Measurements from ENCODE around the gene KRTAP5-10.
"Not testable (repeated sequence)": the region's sequence is repeated elsewhere in the genome, so short reads cannot be mapped to it uniquely, and the experiment has no call there.

KRTAP5-10 gene

GRCh38 chr11:71572811-71573210 is 7.4 kb downstream of the KRTAP5-10 start:
- DNase-seq (ENCODE audit: low read depth in 2 of 2) = no peak

GRCh38 chr11:71574418-71574817 is 9.1 kb downstream of the KRTAP5-10 start:
- DNase-seq (ENCODE audit: low read depth in 2 of 2) = no peak

GRCh38 chr11:71575723-71576424 is 10.5 kb downstream of the KRTAP5-10 start:
- no peak for DNase-seq (ENCODE audit: low read depth in 2 of 2)

DNA sequence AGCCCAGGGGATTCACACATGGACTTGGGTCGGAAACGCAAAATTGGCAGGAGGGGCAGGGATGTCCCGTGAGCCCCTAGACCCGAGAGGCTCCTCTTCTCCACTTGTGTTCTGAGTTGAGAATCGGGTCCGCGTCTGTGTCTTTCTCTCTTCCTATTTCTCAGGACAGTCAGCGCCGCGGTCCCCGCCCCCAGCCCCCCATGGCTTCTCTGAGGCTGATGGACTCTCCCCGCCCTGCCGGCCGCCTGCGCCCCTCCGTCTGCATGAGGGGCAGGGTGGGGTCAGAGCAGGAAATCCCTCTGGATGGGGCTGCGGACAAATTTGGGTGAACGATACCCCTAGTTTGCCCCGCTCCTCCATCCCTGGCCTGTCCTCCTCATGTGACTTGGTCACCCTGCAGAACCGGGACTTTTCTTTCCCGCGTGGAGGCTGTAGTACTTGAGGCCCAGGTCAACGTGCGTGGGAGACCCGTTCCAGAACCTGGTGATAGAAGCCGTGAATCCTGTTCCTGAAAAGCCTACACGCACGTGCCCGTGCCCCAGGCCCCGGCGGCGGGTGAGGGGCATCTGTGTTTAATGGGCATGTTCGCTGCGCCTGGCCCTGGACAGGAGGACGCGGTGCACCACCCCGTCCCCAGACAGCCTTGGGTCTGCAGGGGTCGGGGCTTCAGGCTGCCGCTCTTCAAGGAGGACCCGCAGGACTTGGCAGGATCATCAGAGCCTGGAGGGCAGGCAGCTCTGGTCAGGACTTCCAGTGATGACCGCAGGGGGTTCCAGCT is 11.5 kb downstream of the KRTAP5-10 start:
- not testable (repeated sequence) for DNase-seq (ENCODE audit: low read depth in 2 of 2)

- no peak for DNase-seq (ENCODE audit: low read depth in 2 of 2)
Measured at GRCh38 chr11:71577469-71578004, 12.2 kb downstream of the KRTAP5-10 start.

GRCh38 chr11:71579513-71579912 is 14.2 kb downstream of the KRTAP5-10 start:
- DNase-seq (ENCODE audit: low read depth in 2 of 2) = not testable (repeated sequence)

- DNase-seq (ENCODE audit: low read depth in 2 of 2) = peak; percentile 26 to 30
Measured at GRCh38 chr11:71580057-71581003, 15.0 kb downstream of the KRTAP5-10 start.

DNA sequence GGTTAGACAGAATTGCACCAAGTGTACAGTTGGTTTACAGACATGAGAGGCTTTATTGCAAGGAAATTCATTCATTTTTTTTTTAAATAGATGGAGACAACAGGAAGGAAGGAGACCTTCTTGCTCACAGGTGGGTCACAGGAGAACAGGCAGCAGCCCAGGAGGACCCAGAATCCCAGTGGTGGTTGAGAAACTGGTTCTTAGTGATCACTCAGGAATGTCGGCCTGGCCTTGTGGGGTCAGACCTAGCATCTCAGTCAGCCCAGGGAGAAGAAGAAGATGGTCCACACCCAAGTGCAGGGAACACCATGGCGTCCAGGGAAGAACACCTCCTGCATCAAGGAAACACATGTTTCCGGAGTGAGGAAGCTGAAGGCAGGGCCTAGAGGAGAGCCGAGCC is 16.5 kb downstream of the KRTAP5-10 start:
- DNase-seq (ENCODE audit: low read depth in 2 of 2) = no peak

DNA sequence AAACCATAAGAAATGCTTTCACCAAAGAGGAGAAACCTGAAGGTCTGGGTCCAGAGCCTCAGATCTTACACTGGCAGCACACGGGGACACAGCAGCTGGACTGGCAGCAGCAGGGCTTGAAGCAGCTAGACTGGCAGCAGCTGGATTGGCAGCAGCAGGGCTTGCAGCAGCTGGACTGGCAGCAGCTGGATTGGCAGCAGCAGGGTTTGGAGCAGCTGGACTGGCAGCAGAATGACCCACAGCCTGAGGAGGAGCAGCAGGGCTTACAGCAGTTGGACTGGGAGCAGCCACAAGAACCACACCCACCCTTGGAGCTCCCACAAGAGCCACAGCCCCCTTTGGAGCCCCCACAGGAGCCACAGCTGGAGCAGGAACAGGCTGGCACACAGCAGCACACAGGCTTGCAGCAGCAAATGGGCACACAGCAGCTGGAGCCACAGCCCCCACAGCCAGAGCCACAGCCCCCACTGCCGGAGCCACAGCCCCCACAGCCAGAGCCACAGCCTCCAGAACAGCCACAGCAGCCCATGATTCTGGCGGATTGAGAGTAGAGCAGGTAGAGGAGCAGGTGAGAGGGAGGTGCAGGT is 17.0 kb downstream of the KRTAP5-10 start, which contains the start of gene KRTAP5-11:
Gene KRTAP5-11, minus strand, starts transcription at position 567 of the 587 bp plus-strand sequence. Its CDS starts 38 bp downstream, at position 529.
- no peak for DNase-seq (ENCODE audit: low read depth in 2 of 2)

DNA sequence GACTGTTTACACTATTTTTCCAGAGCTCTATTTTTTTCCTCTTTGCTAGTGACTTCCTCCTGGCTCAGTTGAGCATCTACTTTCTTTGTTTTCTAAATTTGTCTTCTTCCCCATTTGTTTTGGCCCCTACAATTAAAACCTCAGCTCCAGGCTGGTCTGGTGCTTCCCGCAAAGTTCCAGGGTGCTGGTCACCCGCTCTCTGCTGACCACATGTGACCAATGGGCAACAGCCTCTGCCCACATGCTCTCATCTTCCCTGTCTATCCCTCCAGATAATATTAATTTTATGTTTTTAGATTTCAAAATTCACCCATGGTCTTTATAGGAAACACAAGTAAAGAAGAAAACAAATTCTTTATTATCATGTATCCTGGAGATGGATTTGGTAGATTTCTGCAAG is 17.6 kb downstream of the KRTAP5-10 start:
- not testable (repeated sequence) for DNase-seq (ENCODE audit: low read depth in 2 of 2)

GRCh38 chr11:71585673-71586072 is 20.3 kb downstream of the KRTAP5-10 start:
- not testable (repeated sequence) for DNase-seq (ENCODE audit: low read depth in 2 of 2)

GRCh38 chr11:71588314-71588713 is 23.0 kb downstream of the KRTAP5-10 start:
- not testable (repeated sequence) for DNase-seq (ENCODE audit: low read depth in 2 of 2)

DNA sequence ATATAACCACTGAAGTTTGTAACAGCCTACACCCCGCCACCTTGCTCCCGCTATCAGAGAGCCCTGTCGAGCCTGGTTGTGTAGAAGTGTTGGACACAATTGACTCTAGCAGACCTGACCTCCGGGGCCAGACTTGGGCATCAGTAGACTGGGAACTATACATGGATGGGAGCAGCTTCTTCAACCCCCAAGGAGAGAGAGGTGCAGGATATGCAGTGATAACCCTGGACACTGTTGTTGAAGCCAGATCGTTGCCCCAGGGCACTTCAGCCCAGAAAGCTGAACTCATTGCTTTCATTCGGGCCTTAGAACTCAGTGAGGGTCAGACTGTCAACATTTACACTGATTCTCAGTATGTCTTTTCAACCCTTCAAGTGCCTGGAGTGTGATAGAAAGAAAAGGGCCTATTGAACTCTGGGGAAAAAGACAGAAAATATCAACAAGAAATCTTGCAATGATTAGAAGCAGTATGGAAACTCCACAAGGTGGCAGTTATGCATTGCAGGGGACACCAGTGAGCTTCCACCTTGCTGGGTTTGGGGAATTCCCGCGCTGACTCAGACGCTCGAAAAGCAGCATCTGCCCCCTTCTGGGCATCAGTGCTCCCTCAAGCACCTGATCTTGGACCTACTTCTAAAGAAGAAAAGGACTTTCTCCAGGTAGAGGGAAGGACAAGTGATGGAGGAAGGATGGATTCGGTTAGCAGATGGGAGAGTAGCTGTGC is 23.6 kb downstream of the KRTAP5-10 start:
- DNase-seq (ENCODE audit: low read depth in 2 of 2) = not testable (repeated sequence)

GRCh38 chr11:71589546-71589920 is 24.2 kb downstream of the KRTAP5-10 start:
- DNase-seq (ENCODE audit: low read depth in 2 of 2) = not testable (repeated sequence)

GRCh38 chr11:71603221-71603620 is 37.9 kb downstream of the KRTAP5-10 start:
- DNase-seq (ENCODE audit: low read depth in 2 of 2) = not testable (repeated sequence)

- DNase-seq (ENCODE audit: low read depth in 2 of 2) = not testable (repeated sequence)
Measured at GRCh38 chr11:71604798-71605488, 39.6 kb downstream of the KRTAP5-10 start.

- DNase-seq (ENCODE audit: low read depth in 2 of 2) = not testable (repeated sequence)
Measured at GRCh38 chr11:71606853-71607519, 41.6 kb downstream of the KRTAP5-10 start.

GRCh38 chr11:71607520-71608216 is 42.3 kb downstream of the KRTAP5-10 start:
- DNase-seq (ENCODE audit: low read depth in 2 of 2) = not testable (repeated sequence)

DNA sequence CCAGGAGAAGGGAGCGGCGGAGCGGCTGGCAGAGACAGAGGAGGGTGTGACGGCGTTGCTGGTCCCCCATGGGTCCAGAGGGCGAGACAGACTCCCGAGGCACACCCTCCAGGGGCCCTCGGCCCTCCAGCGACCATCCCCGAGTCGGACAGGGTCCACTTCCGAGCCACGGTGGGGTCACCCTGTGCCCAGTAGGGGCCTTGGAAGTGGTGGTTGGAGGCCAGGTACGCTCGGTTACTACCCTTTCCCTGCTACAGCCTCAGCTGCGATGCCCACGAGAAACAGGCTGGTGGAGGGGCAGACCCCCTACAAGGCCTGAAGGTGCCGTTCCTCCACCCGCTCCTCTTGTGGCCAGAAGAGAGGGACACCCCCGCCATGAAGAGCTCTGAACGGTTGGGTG is 42.9 kb downstream of the KRTAP5-10 start:
- not testable (repeated sequence) for DNase-seq (ENCODE audit: low read depth in 2 of 2)
